22Rv1 (cell line): ENCODE measurements around the gene TERB1.

ENCODE experiments used
- H3K27ac ChIP-seq: fragments of 450-650 bp; 2 replicates; pipeline ENCODE4 v1.5.1; 2017
- ZFX ChIP-seq: fragments of 450-650 bp; IDR thresholded peaks from 2 replicates; pipeline ENCODE4 v1.6.1; 2017; ENCODE audit warnings: antibody characterized with exemption, borderline replicate concordance
- TF ChIP-seq, protein P1 (sequence below): fragments of 450-650 bp; IDR thresholded peaks from 2 replicates; pipeline ENCODE4 v1.5.1; 2017; ENCODE audit warnings: mild to moderate bottlenecking

The TERB1 gene

DNA sequence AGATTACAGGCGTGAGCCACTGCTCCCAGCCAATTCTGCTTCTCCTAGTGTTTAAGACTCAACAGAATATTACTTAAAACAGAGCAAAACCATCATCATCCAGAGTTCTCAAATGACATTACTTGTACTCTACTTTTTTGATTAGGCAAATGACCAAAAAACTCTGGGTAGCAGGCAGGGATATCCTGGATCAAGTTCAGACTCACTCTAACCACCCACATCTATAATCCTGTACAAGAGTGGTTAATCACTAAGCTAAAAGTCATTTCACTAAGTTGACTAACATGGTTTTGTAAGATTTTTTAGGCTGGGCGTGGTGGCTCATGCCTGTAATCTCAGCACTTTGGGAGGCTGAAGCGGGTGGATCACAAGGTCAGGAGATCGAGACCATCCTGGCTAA lies 22.6 kb upstream of the TERB1 start:
- no peak overlapping the region for H3K27ac ChIP-seq
- TF ChIP-seq, protein P1, sequence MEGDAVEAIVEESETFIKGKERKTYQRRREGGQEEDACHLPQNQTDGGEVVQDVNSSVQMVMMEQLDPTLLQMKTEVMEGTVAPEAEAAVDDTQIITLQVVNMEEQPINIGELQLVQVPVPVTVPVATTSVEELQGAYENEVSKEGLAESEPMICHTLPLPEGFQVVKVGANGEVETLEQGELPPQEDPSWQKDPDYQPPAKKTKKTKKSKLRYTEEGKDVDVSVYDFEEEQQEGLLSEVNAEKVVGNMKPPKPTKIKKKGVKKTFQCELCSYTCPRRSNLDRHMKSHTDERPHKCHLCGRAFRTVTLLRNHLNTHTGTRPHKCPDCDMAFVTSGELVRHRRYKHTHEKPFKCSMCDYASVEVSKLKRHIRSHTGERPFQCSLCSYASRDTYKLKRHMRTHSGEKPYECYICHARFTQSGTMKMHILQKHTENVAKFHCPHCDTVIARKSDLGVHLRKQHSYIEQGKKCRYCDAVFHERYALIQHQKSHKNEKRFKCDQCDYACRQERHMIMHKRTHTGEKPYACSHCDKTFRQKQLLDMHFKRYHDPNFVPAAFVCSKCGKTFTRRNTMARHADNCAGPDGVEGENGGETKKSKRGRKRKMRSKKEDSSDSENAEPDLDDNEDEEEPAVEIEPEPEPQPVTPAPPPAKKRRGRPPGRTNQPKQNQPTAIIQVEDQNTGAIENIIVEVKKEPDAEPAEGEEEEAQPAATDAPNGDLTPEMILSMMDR = no peak
- TF ChIP-seq ZFX = no peak

DNA sequence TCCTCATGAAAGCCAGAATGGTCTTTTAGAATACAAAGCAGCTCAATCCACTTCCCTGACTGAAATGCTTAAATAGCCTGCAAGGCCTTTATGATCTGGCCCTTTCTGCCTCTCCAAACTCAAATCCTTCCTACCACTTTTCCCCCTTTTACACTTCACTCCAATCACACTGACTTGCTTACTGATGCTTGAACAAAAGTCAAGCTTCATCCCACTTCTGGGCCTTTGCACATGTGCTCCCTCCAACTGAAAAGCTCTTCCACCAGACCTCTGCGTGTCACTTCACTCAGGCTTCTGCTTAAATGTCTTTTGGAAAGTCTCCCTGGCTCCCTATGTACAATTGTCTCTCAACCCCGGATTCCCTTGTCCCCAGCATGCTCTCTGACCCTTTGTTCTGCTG lies 13.3 kb upstream of the TERB1 start:
- TF ChIP-seq, protein P1 = no peak
- no peak for TF ChIP-seq ZFX
- no peak overlapping the region for H3K27ac ChIP-seq

DNA sequence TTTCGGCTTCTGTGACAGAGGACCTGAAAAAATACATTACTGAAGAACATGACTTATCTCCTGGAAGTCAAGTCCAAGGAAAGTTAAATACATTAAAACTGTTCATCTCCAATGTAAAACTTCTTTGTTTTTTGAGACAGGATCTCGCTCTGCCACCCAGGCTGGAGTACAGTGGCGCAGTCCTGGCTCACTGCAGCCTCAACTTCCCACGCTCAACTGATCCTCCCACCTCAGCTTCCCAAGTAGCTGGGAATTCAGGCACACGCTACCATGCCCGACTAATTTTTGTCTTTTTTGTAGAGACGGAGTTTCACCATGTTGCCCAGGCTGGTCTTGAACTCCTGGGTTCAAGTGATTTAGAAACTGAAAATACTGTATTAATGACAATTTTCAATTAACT lies 9.7 kb upstream of the TERB1 start:
- H3K27ac ChIP-seq = no peak overlapping the region

DNA sequence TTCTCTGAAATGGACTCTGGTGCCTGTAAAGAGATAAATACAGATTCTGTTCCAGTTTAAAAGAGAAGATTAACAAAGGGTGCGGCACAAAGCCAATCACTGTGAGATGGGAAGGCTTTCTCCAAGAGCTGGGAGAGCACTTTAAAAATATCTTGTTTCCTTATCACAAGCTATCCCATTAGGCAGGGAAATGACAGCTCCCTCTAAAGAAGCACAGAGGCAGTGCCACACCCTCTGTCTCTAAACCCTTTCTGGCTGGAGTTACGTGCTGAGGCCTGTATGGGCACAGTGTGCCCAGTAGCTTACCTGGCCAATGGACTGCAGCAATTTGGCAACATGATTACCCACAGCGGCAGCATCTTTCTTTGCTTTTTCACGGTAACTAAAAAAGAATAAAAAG lies 9.0 kb upstream of the TERB1 start:
- TF ChIP-seq, protein P1 = no peak
- TF ChIP-seq ZFX = no peak
- H3K27ac ChIP-seq = no peak overlapping the region

More for the DNA sequence above, 9.7 kb upstream of the TERB1 start:
- TF ChIP-seq ZFX = no peak
- TF ChIP-seq, protein P1 = no peak

DNA sequence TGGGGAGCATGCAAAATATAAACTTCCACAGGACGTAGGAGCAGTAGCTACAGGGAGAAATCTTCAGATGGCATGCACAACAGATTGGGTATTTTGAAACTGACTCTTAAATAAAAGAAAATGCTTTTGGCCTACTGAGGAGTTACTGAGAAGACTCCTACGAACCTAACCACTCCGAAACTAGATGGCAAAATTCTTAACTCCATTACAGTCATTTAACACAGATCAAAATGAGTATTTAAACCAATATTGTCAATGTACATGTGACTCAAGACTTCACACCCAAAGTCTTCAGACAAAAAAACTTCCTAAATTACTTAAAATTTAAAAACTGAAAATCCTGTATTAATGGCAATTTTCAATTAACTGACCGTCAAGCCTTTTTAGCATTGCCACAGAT lies 8.4 kb upstream of the TERB1 start:
- TF ChIP-seq, protein P1 = no peak
- TF ChIP-seq ZFX = no peak
- H3K27ac ChIP-seq = no peak overlapping the region

DNA sequence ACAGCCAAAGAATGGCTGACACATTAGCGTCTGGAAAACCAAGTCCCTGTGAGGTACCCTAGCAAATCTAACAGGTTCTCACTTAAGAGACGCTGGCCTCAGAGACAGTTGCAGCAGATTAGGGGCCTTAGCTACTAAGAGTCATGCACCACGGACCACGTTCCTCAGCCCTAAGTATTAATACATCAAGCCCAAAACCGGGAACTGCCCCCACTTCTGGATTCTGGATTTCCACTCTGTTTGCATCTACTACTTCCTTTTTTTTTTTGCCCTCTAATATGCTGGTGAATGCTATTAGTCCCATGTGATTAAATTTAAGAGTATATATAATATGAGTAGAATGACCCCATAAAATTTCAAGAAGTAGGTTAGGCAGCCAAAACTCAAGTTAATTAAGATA lies 775 bp upstream of the TERB1 start:
- no peak overlapping the region for H3K27ac ChIP-seq
- TF ChIP-seq ZFX = no peak
- TF ChIP-seq, protein P1 = no peak

DNA sequence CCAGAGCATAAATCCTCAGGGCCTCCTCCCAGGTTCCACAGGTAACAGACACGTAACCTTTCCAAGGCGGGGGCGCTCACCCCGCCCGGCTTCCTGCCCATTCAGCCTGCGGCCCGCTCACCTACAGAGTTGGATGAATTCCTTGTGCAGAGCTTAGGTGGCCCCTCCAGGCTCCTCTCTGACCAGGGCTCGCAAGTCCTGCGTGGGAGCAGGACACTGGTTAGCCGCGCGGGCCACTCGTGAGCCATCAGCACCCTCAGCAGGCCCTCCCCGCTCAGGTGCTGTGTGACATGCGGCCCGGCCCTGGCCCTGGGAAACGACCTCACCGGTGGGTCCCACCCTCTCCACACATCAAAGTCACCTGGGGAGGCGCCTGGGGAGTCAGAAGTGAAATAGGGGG lies 528 bp downstream of the TERB1 start:
- TF ChIP-seq, protein P1 = no peak
- TF ChIP-seq ZFX = no peak
- H3K27ac ChIP-seq = no peak overlapping the region
